H1 (cell line): ENCODE measurements around the gene QSER1. TPM values are rescaled to one million over a fixed set of nuclear protein-coding genes. Genes with fewer than 3 reads are reported as not detected.

Source experiments
- CBX5 ChIP-seq: fragments of 300-800, 300-1000 bp; sonication (generic); IDR thresholded peaks from 2 replicates; pipeline ENCODE4 v1.7.1; 2016; ENCODE audit warnings: antibody characterized with exemption, low read length, low read depth
- CREB1 ChIP-seq: IDR thresholded peaks from 2 replicates; pipeline ENCODE4 v1.6.1; 2012; ENCODE audit warnings: inconsistent platforms
- CTBP2 ChIP-seq: IDR thresholded peaks from 2 replicates; pipeline ENCODE4 v1.7.0; 2011; ENCODE audit warnings: borderline replicate concordance, mild to moderate bottlenecking, moderate library complexity, mixed read lengths, low read length; ENCODE audit not compliant: insufficient read depth, insufficient read length
- EGR1 ChIP-seq: IDR thresholded peaks from 2 replicates; pipeline ENCODE4 v1.6.1; 2011; ENCODE audit warnings: low read depth, low read length, borderline replicate concordance
- GTF2F1 ChIP-seq: IDR thresholded peaks from 2 replicates; pipeline ENCODE4 v1.6.1; 2012; ENCODE audit warnings: low read depth, low read length, improper control_type of control experiment, borderline replicate concordance
- JUND ChIP-seq: IDR thresholded peaks from 2 replicates; pipeline ENCODE4 v1.6.1; 2011; ENCODE audit warnings: mild to moderate bottlenecking, improper control_type of control experiment, low read length
- POLR2A ChIP-seq, 2 experiments: IDR thresholded peaks; 1 replicate in 1 of 2; 2 replicates in 1 of 2; pipeline ENCODE4 v1.6.1; 2011; ENCODE audit warnings: low read depth in 2 of 2, low read length in 2 of 2, mild to moderate bottlenecking in 2 of 2; ENCODE audit errors: control extremely low read depth in 1 of 2
- RAD21 ChIP-seq, 2 experiments: IDR thresholded peaks in 1 of 2; conservative IDR thresholded peaks in 1 of 2; 2 replicates each; pipeline ENCODE4 v1.6.1; 2011; ENCODE audit warnings: low read depth in 2 of 2, low read length in 2 of 2, improper control_type of control experiment in 1 of 2, inconsistent platforms in 1 of 2, mild to moderate bottlenecking in 1 of 2, moderate library complexity in 1 of 2
- RNF2 ChIP-seq: fragments of 200-900, 300-1000 bp; sonication (generic); IDR thresholded peaks from 2 replicates; pipeline ENCODE4 v1.7.1; 2016; ENCODE audit warnings: borderline replicate concordance, low read depth, mild to moderate bottlenecking, antibody characterized with exemption, low read length; ENCODE audit not compliant: poor library complexity, severe bottlenecking; ENCODE audit errors: missing control alignments
- SIRT6 ChIP-seq: IDR thresholded peaks from one replicate; pipeline ENCODE4 v1.7.1; 2012; ENCODE audit warnings: low read length, inconsistent platforms
- SP2 ChIP-seq: IDR thresholded peaks from 2 replicates; pipeline ENCODE4 v1.6.1; 2012; ENCODE audit warnings: mild to moderate bottlenecking, low read length, inconsistent platforms
- SP4 ChIP-seq: IDR thresholded peaks from 2 replicates; pipeline ENCODE4 v1.6.1; 2012; ENCODE audit warnings: low read length, inconsistent platforms
- polyA plus RNA-seq, 7 experiments: library from polyadenylated mRNA; depleted of rRNA in 3 of 7; stranded (reverse) in 5 of 7; unstranded in 2 of 7; fragments of >200 nt in 5 of 7; fragments of 200-250 nt in 2 of 7; gene quantifications; 1 replicate in 5 of 7; 2 replicates in 1 of 7; 4 replicates in 1 of 7; pipeline versions ENCODE4 v1.2.1 to v1.2.3, GENCODE V29; 2011 to 2013; ENCODE audit warnings: missing spikeins in 2 of 7, mixed read lengths in 2 of 7
- total RNA-seq: library from RNA; stranded (reverse); fragmentation: NEBNext Ultra II Directional; extraction: Animal tissue kit (Norgen Biotek cat#: 25700); gene quantifications from 2 replicates; pipeline ENCODE4 v1.2.1, GENCODE V29; 2021
- TF ChIP-seq, protein P1 (sequence below), 3 experiments: IDR thresholded peaks; 1 replicate in 2 of 3; 2 replicates in 1 of 3; pipeline versions ENCODE4 v1.5.1 to v1.6.1; 2011; ENCODE audit warnings: low read length in 3 of 3, mild to moderate bottlenecking in 3 of 3, inconsistent platforms in 2 of 3, low read depth in 1 of 3, moderate library complexity in 1 of 3; ENCODE audit not compliant: insufficient read depth in 1 of 3; ENCODE audit errors: control extremely low read depth in 1 of 3
- TF ChIP-seq, protein P2 (sequence below): IDR thresholded peaks from 2 replicates; pipeline ENCODE4 v1.6.1; 2012; ENCODE audit warnings: low read length, inconsistent platforms

QSER1 gene
- total and polyA plus RNA-seq, 2 of the 8 experiments (the other 6 are each of a cell fraction or from before 2014, with no cell fraction given), result 29.3 to 117 TPM

GRCh38 chr11:33015621-33016551 is 123.3 kb downstream of the QSER1 start, which contains the start of gene DEPDC7 (continued):
- TF ChIP-seq, protein P1, sequence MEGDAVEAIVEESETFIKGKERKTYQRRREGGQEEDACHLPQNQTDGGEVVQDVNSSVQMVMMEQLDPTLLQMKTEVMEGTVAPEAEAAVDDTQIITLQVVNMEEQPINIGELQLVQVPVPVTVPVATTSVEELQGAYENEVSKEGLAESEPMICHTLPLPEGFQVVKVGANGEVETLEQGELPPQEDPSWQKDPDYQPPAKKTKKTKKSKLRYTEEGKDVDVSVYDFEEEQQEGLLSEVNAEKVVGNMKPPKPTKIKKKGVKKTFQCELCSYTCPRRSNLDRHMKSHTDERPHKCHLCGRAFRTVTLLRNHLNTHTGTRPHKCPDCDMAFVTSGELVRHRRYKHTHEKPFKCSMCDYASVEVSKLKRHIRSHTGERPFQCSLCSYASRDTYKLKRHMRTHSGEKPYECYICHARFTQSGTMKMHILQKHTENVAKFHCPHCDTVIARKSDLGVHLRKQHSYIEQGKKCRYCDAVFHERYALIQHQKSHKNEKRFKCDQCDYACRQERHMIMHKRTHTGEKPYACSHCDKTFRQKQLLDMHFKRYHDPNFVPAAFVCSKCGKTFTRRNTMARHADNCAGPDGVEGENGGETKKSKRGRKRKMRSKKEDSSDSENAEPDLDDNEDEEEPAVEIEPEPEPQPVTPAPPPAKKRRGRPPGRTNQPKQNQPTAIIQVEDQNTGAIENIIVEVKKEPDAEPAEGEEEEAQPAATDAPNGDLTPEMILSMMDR (IDR thresholded peaks at IDR 0.05; ENCODE audit: control extremely low read depth in 1 of 3, insufficient read depth in 1 of 3, low read depth in 1 of 3, low read length in 3 of 3), result no peak
- TF ChIP-seq SP2 (no peak), CTBP2 (no peak), GTF2F1 (no peak), CBX5 (no peak), EGR1 (peak; percentile 50; the same call in 1 of the 2 replicates), JUND (no peak), RAD21 (IDR thresholded peaks at IDR 0.05 in 1 of 2, conservative IDR thresholded peaks at IDR 0.05 in 1 of 2; ENCODE audit: low read depth in 2 of 2, low read length in 2 of 2) (no peak), CREB1 (peak; percentile 75), POLR2A (IDR thresholded peaks at IDR 0.05; ENCODE audit: control extremely low read depth in 1 of 2, low read depth in 2 of 2, low read length in 2 of 2) (peak; percentile 48 to 64), SP4 (no peak), RNF2 (peak; percentile 27), SIRT6 (no peak)
- TF ChIP-seq, protein P2, sequence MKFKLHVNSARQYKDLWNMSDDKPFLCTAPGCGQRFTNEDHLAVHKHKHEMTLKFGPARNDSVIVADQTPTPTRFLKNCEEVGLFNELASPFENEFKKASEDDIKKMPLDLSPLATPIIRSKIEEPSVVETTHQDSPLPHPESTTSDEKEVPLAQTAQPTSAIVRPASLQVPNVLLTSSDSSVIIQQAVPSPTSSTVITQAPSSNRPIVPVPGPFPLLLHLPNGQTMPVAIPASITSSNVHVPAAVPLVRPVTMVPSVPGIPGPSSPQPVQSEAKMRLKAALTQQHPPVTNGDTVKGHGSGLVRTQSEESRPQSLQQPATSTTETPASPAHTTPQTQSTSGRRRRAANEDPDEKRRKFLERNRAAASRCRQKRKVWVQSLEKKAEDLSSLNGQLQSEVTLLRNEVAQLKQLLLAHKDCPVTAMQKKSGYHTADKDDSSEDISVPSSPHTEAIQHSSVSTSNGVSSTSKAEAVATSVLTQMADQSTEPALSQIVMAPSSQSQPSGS, result no peak
